GM19468 (cell line): ENCODE data around the gene GRPR.
"Not testable (repeated sequence)": the region's sequence is repeated elsewhere in the genome, so short reads cannot be mapped to it uniquely, and the experiment has no call there.

ENCODE experiments used
- ATAC-seq: cut with Tn5 transposase; IDR thresholded peaks from one replicate; pipeline ENCODE4 v1.9.1; 2021; ENCODE audit warnings: mild to moderate bottlenecking, moderate library complexity, moderate number of reproducible peaks; ENCODE audit not compliant: unreplicated experiment; ENCODE audit errors: extremely low read depth

Gene GRPR

GRCh38 chrX:16172391-16172790, 49.0 kb downstream of the GRPR start:
- no peak for ATAC-seq

DNA sequence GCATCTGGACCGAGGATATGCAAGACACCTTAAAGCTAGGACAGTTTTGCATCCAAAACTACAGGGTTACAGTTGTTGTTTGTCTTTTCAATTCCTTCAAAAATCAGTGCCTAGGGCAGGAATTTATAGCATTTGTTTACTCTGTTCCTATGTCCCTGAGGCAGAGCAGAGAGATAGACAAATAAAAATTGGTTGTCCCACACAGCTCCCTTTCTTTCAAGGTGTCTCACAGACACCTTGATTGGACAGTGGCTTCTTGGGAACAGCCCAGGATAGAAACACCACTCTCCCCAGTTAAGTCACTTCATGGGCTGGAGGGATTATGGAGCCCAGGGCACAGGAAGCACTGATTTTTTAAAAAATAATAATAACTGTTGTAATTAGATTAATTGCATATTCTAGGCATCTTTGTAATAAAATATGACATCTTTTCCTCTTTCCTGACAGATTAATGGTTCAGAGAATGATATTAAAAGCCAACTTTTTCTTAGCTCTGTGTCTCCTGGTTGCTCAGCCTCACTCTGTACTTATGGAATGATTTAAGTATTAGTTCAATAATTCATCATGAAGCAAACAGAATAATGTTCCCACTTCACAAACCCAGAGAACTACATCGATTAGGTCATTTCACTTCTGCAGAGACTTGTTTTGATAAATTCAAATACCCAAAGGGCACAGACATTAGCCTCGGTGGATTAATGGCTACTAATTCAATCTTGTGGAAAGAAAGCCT, 52.1 kb downstream of the GRPR start:
- ATAC-seq = no peak

GRCh38 chrX:16177260-16177659, 53.9 kb downstream of the GRPR start:
- ATAC-seq = no peak

DNA sequence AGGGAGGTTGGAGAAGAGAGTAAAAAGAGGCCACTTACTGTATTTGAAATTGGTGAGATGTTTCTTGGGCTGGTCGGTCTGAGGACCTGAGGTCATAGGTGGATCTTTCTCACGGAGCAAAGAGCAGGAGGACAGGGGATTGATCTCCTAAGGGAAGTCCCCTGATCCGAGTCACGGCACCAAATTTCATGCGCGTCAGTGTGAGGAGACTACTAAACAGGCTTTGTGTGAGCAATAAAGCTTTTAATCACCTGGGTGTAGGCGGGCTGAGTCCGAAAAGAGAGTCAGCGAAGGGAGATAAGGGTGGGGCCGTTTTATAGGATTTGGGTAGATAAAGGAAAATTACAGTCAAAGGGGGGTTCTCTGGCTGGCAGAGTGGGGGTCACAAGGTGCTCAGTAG, 60.5 kb downstream of the GRPR start:
- not testable (repeated sequence) for ATAC-seq

DNA sequence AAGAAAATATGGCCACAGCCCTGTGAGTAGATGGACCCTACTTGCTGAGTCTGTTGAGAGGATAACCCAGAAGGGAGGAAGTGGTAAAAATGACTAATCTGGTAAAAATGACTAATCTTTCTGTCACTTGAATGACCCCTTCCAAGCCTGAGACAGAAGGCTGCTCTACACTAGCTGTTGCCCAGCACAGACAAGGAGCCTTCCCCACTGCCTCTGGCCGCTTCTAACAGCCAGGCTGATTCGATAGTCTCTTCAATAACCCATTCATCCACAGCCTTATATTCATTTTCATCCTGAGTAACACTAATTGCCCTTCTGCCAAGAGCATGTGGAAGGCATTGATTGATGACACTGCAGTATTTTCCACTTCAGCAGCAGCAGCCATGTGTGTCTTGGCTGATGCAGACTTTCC, 62.4 kb downstream of the GRPR start:
- ATAC-seq = peak; percentile 93

GRCh38 chrX:16186380-16187007, 63.1 kb downstream of the GRPR start:
- ATAC-seq = no peak

GRCh38 chrX:16187024-16187760, 63.8 kb downstream of the GRPR start:
- no peak for ATAC-seq

DNA sequence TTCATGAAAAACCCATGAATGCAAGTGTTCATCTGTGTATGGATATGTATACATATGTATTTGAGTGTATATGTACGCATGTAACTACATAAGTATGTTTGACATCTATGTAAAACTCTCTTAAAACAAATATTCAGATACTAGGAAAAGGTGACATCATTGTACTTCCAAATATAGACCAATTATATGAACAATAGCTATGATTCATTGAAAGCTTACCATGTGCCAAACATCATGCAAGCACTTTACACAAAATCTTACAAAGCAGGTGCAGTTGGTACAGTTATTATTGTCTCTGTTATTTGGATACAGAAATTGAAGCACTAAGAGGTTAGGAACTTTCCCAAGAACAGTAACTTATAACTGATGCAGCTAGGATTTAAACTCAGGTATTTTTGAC, 65.3 kb downstream of the GRPR start:
- no peak for ATAC-seq

DNA sequence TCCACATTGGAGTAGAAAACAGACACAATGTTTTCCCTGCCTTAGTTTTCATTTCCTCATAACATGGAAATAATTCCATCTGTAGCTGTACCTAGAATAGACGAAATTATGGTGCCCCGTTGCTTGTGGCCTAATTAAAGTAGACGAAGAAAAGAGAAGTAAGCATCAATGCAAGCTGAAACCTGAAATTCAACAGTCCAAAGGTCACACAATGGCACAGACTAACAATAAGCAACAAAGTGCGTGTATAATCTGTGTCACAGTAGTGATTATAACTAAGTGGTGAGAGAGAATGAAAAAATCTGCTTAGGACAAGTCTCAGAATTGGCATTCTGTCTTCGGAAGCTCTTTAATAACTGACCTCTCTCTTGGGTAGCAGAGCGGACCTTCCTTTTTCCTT, 68.2 kb downstream of the GRPR start:
- no peak for ATAC-seq

DNA sequence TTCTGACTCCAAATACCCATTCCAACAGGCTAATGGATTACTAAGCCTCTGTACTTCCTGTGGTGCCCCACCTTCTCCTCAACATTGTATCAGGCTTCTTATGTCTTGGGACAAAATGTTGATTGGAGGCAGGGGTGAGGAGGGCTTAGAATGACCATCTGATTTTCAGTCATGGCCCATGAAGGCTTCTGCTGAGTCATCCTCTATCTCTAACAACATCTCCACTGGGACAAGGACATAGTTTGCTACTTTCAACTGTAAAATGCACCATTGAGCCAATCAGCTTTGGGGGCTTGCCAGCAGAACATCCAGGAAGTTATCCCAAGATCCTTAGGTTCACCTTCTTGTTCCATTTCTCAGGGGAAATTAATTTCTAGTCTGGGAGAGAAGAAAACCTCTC, 73.5 kb downstream of the GRPR start:
- no peak for ATAC-seq

DNA sequence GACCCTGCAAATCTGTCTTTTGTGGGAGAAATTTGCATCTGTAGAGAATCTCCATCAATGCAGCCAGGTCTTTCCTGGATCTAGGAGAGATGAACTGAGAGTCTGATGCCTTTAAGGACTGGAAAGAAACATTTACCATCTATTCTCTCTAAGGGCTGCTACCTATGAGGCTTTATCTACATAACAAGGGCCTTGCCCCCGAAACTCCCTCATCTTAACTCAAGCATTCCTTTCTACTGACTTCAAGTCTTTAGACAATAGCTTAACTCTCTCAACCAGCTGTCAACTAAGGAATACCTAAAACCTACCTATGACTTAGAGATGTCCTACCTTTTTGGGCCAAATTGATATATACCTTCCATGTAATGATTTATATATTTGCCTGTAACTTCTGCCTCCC, 76.0 kb downstream of the GRPR start:
- no peak for ATAC-seq

GRCh38 chrX:16202943-16203342, 79.6 kb downstream of the GRPR start:
- ATAC-seq = no peak
